Measurements from ENCODE around the gene OSBPL3.

DNA sequence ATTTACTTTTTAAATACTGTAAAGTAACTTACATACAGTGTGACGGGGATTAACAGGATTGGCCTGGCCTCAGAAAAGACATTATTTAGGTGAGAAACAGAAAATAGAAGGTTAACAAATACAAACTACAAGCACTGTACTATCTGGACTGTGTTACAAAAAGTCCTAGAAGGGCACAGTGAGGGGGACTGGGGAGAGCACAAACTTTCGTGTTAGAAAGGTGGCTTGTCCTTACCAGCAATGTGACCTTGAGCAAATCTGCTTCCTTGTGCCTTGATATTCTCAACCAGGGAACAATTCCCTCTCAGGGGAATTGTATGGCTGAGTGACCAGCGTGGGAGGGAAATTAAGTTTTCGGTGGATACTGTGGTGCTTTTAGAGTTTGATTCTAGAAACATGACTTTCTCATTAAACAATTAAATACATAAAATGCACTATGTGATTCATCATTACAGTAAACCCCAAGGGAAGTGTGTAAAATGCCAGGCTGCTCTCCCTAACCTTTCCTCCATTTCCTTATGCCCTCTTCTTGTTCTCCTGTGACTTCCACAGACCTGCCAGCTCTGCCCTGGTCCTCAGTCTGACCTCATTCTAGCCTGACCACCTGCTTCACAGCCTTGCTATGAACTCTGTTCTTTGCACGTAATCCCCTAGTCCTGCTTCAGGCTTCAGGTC is 57.7 kb downstream of the OSBPL3 start:
- TF ChIP-seq, protein P1, sequence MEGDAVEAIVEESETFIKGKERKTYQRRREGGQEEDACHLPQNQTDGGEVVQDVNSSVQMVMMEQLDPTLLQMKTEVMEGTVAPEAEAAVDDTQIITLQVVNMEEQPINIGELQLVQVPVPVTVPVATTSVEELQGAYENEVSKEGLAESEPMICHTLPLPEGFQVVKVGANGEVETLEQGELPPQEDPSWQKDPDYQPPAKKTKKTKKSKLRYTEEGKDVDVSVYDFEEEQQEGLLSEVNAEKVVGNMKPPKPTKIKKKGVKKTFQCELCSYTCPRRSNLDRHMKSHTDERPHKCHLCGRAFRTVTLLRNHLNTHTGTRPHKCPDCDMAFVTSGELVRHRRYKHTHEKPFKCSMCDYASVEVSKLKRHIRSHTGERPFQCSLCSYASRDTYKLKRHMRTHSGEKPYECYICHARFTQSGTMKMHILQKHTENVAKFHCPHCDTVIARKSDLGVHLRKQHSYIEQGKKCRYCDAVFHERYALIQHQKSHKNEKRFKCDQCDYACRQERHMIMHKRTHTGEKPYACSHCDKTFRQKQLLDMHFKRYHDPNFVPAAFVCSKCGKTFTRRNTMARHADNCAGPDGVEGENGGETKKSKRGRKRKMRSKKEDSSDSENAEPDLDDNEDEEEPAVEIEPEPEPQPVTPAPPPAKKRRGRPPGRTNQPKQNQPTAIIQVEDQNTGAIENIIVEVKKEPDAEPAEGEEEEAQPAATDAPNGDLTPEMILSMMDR (IDR thresholded peaks at IDR 0.05; ENCODE audit: poor library complexity, severe bottlenecking), result no peak
- TF ChIP-seq REST (IDR thresholded peaks at IDR 0.05; ENCODE audit: borderline replicate concordance), result no peak

Data from neural cell (in vitro differentiated cells).